ENCODE measurements around the gene UGT2A3. TPM values are rescaled to one million over a fixed set of nuclear protein-coding genes. Genes with fewer than 3 reads are reported as not detected.

Gene UGT2A3
- total and polyA plus RNA-seq, 11 donors, result not detected

GRCh38 chr4:68917016-68917415, 34.6 kb downstream of the UGT2A3 start:
- no peak for TF ChIP-seq POLR2A (IDR thresholded peaks at IDR 0.05)
- TF ChIP-seq, protein P1, sequence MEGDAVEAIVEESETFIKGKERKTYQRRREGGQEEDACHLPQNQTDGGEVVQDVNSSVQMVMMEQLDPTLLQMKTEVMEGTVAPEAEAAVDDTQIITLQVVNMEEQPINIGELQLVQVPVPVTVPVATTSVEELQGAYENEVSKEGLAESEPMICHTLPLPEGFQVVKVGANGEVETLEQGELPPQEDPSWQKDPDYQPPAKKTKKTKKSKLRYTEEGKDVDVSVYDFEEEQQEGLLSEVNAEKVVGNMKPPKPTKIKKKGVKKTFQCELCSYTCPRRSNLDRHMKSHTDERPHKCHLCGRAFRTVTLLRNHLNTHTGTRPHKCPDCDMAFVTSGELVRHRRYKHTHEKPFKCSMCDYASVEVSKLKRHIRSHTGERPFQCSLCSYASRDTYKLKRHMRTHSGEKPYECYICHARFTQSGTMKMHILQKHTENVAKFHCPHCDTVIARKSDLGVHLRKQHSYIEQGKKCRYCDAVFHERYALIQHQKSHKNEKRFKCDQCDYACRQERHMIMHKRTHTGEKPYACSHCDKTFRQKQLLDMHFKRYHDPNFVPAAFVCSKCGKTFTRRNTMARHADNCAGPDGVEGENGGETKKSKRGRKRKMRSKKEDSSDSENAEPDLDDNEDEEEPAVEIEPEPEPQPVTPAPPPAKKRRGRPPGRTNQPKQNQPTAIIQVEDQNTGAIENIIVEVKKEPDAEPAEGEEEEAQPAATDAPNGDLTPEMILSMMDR (IDR thresholded peaks at IDR 0.05), result no peak
- DNase-seq, result no peak
- no peak overlapping the region for H3K4me3 ChIP-seq
- no peaks in the 10 kb centered on the region for H3K4me1 ChIP-seq
- no peaks in the 10 kb centered on the region for H3K27me3 ChIP-seq
- no peaks in the 10 kb centered on the region for H3K36me3 ChIP-seq
- peaks cover 0 to 2% (median 0%) of the 10 kb centered on the region in 12 donors for H3K9me3 ChIP-seq
- intact Hi-C loops (cut with DNase I), result no loop called here
- 85 to 90% (median 89%) methylated on average over 8 of the region's 8 CpGs for WGBS, 4 donors
- H3K27ac ChIP-seq, result no peak overlapping the region
- ATAC-seq, result no peak

DNA sequence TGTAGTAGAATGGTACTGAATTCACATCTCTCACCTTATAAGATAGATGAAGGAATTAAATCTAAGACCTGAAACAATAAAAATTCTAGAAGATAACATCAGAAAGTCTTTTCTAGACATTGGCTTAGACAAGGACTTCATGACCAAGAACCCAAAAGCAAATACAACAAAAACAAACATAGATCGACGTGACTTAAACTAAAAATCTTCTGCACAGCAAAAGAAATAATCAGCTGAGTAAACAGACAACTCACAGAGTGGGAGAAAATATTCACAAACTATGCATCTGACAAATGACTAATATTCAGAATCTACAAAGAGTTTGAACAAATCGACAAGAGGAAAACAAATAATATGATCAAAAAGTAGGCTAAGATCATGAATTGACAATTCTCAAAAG, 38.8 kb downstream of the UGT2A3 start:
- 75 to 80% (median 77%) methylated on average over 3 of the region's 3 CpGs for WGBS, 4 donors
- H3K27ac ChIP-seq, result no peak overlapping the region
- H3K4me3 ChIP-seq, result no peak overlapping the region
- DNase-seq (no peak), ATAC-seq (no peak)
- H3K4me1 ChIP-seq, result no peaks in the 10 kb centered on the region
- TF ChIP-seq, protein P1 (IDR thresholded peaks at IDR 0.05), result no peak
- TF ChIP-seq POLR2A (IDR thresholded peaks at IDR 0.05), result no peak
- no peaks in the 10 kb centered on the region for H3K36me3 ChIP-seq
- intact Hi-C loops (cut with DNase I), result no loop called here
- H3K27me3 ChIP-seq, result no peaks in the 10 kb centered on the region
- no peaks in the 10 kb centered on the region for H3K9me3 ChIP-seq

DNA sequence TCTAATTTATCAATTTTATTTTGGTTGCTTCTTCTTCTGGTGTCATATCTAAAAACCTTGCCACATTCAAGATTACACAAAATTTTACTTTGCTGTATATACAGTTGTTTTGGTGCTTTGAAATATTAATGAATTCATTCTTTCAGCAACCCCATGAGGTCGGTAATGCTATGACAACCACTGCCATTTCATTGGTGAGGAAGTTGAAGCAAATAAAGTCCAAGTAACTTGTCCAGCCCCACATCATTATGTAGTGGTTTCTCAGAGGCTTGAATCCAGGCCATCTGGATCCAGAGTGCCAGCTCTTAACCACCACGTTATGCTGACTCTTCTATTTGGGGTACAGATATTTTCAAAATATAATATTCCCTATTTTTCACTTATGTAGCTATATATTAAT, 42.2 kb downstream of the UGT2A3 start:
- intact Hi-C loops (cut with DNase I), result no loop called here
- ATAC-seq (no peak), DNase-seq (no peak)
- Histone ChIP-seq H3K36me3 (no peaks in the 10 kb centered on the region), H3K9me3 (no peaks in the 10 kb centered on the region), H3K4me3 (no peak overlapping the region), H3K4me1 (no peaks in the 10 kb centered on the region), H3K27ac (no peak overlapping the region), H3K27me3 (no peaks in the 10 kb centered on the region)
- WGBS, 4 donors, result 59 to 73% (median 64%) methylated on average over 2 of the region's 2 CpGs
- no peak for TF ChIP-seq POLR2A (IDR thresholded peaks at IDR 0.05)
- TF ChIP-seq, protein P1 (IDR thresholded peaks at IDR 0.05), result no peak

- WGBS, 4 donors, result 64 to 72% (median 70%) methylated on average over 3 of the region's 3 CpGs
- intact Hi-C loops (cut with DNase I), result no loop called here
- no peak overlapping the region for H3K27ac ChIP-seq
- TF ChIP-seq, protein P1 (IDR thresholded peaks at IDR 0.05), result no peak
- TF ChIP-seq POLR2A (IDR thresholded peaks at IDR 0.05), result no peak
- no peaks in the 10 kb centered on the region for H3K9me3 ChIP-seq
- no peaks in the 10 kb centered on the region for H3K36me3 ChIP-seq
- no peak for DNase-seq
- no peaks in the 10 kb centered on the region for H3K27me3 ChIP-seq
- no peak for ATAC-seq
- no peaks in the 10 kb centered on the region for H3K4me1 ChIP-seq
- no peak overlapping the region for H3K4me3 ChIP-seq
These were observed 43.6 kb downstream of the UGT2A3 start for GRCh38 chr4:68907788-68908700.
